Inflammatory macrophage (primary cell): ENCODE results near the gene CIDEC.

Experiments used
- DNase-seq, 2 donors: peaks; one replicate each; pipeline ENCODE4 v3.0.0-alpha.2; 2020 to 2022

The CIDEC gene

GRCh38 chr3:9843715-9844438, 36.2 kb downstream of the CIDEC start, which contains the start of gene RPUSD3:
Gene RPUSD3 (minus strand): TSS chr3:9844008. CDS start chr3:9843990, 18 bp downstream.
- peak; percentile 97 to 99 for DNase-seq

DNA sequence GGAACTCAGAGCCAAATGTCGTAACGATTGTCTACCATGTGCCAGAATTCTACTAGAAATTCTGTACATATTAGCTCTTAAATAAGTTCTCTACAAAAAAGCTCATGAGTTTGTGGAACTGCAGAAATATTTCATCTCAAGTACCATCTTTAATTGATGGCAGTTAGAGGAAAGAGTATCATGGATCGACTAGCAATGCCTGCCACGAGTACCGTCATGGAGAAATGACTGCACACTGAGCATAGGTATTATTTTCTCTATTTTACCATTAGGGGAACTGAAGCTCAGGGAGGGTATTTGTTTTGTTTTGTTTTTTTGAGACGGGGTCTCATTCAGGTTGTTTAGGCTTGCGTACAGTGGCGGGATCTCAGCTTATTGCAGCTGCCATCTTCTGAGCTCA, 39.0 kb downstream of the CIDEC start:
- no peak for DNase-seq

GRCh38 chr3:9838856-9839255, 41.2 kb downstream of the CIDEC start:
- DNase-seq = no peak

DNA sequence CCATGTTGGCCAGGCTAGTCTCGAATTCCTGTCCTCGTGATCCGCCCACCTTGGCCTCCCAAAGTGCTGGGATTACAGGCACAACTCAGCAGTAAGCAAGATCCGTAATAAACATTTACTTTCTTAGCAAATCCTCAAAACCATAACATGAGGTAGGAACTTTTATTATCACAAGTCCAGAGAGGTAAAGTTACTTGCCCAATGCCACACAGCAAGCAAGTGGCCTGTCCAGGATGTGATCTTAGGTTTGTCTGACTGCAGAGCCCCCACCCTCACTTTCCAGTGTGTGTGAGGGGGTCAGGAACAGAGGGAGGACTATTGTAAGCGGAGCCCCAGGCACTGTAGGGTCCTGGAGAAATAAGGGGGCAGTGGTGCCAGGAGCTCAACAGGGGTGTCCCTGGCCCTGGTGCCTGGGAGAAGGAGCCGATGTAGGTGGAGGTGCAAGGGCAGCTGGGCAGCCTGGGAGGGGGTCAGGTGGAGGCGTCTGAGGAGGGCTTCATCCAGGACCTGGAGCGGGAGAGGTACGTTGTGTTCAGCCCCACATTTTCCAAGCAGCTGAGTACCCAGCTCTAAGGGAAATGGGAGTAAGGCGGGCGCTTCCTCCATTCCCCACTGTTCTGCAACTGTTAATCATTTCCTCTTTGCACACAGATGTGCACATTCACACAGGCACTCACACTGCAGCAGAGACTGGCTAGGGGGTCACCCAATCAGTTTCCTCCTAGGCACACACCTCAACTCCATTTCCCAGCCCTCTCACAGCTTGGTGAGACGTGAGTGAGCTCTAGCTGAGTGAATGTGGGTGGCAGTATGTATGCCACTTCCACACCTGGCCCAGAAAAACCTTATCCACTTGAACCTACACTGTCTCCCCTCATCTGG, 42.1 kb downstream of the CIDEC start:
- DNase-seq = peak; percentile 26 to 29

- DNase-seq = no peak
Observed at GRCh38 chr3:9834520-9835380, 45.3 kb downstream of the CIDEC start.

DNA sequence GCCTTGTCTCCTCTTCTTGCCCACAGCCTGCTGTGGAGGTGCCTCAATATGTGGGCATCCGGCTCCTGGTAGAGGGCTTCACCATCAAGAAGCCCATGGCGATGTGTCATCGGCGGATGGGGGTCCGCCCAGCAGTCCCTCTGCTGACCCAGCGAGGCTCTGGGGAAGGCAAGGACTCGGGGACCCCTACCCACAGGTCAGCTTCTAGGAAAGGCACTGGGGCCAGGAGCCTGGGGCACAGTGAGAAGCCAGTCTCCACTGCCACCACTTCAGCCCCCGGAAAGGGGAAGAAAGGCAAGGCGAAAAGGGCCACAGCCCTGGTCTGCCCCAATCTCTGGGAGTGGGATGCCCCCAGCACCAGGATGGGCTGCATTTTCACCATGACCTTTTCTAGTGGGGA, 47.0 kb downstream of the CIDEC start:
- no peak for DNase-seq

DNA sequence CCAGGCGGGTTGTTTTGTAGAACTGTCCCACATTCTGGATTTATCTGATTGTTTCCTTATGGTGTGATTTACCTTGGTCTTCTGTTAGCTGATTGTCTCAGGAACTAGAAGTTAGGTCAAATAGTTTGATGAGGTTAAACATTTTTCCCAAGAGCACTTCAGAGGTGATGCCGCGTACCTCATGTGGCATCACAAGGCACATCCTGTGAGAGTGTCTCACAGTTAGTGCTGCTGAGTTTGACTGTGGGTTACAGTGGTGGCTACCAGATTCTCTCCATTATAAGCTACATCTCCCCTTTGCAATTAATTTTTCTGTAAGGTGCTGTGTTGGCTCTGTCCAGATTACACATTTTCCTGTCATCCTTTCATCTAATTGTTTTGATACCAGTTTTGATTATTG, 48.8 kb downstream of the CIDEC start:
- DNase-seq = no peak

DNA sequence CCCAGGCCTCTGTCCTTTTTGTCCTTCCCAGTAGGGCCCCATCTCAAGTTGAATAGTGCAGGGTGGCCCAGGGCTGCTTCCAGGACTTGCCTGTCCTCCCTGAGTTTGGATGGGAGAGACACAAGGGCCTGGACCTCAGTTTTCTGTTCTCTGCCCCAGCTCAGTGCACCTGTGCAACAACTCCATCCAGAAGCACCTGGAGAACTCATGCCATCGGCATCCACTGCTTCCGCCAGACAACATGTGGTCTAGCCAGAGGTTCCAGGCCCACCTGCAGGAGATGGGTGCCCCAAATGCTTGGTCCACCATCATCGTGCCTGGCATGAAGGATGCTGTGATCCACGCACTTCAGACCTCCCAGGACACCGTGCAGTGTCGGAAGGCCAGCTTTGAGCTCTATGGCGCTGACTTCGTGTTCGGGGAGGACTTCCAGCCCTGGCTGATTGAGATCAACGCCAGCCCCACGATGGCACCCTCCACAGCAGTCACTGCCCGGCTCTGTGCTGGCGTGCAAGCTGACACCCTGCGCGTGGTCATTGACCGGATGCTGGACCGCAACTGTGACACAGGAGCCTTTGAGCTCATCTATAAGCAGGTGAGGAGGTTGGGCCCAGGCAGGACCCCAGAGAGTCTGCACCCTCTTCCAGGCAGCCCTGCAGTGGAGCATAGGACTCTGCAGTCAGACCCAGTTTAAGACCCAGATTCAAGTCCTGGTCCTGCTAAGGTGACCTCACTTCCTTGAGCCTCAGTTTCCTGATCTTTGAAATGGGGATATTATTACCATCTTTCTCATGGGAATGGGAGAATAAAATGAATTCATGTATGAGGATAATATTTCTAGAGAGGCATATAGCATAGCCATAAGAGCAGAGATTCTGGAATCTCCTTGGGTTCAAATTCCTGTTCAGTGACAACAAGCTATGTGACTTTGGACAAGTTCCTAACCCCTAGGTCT, 51.0 kb downstream of the CIDEC start:
- DNase-seq = no peak

DNA sequence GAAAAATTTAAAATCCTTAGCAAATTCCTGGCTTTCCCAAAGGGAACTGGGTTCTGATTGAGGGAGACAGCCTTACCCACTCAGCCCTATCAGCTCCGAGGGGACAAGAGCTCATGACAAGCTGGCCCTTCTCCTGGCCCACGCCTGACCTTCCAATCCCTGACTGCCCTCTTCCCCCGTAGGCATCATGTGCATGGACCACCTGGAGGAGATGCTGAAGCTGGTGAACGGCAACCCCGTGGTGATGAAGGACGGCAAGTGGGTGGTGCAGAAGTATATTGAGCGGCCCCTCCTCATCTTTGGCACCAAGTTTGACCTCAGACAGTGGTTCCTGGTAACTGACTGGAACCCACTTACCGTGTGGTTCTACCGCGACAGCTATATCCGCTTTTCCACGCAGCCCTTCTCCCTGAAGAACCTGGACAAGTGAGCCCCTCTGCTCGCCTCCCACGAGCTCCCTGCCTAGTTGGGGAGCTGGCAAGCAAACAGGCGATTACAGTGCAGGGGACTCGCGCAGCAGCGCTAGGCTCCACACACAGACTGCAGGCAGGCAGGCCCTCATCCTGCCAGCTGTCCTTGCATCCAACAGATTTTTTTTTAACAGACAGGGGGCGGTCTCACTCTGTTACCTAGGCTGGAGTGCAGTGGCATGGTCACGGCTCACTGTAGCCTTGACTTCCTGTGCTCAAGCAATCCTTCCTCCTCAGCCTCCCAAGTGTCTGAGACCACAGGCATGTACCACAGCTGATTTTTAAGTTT, 53.1 kb downstream of the CIDEC start:
- DNase-seq = no peak

DNA sequence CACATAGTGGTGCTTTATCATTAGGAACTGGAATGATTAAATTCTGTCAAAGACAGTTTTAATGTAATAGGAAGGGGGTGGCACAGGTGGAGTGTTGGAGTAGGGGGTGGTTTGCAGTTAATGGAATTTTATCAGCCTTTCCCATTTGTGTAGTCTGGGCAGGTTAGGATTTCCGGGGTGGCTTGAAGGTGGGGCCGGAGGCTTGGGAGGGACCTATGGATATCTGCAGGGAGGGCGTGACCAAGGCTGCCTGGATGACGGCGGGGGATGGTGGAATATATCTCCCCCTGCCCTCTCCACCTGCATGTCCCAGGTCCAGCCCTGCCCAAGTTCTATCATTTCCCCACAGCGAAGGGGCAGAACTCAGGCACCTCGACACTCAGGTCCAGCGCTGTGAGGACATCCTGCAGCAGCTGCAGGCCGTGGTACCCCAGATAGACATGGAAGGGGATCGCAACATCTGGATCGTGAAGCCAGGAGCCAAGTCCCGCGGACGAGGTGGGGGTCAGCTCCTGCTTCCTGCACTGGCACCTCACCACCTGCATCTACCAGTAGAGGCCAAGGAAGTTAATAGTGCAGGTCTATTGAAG, 54.5 kb downstream of the CIDEC start:
- DNase-seq = no peak

DNA sequence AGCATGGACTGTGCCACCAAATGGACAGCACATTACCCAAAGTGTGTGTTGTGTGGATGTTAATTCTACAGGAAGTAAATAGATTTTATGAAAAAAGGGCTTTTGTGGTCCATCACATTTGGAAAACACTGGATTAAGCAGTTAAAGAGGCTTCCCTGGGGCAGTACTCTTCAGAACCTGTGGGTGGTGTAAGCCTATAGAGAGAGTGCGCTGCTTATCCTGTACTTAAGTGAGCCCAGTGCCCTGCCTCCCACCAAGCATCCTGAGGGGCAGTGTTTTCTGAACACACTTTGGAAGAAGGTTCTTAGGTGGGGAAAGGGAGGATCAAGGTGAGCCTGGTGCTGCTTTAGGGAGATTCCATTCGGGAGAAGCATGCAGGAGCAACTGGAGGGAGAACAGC, 59.1 kb downstream of the CIDEC start:
- no peak for DNase-seq

DNA sequence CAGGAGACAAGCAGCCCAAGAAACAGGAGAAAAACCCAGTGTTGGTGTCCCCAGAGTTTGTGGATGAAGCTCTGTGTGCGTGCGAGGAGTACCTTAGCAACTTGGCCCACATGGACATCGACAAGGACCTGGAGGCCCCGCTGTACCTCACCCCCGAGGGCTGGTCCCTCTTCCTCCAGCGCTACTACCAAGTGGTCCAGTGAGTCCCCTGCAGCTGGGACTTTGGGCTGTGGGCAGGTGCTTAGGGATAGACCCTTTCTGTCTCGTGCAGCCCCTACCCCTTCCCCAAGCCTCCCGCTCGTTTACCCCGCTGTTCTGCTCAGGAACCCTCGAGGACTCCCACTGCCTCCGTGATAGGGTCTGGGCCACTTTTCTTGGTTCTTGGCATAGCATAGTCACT, 59.5 kb downstream of the CIDEC start:
- no peak for DNase-seq

- DNase-seq = no peak
Observed at GRCh38 chr3:9818666-9819335, 61.3 kb downstream of the CIDEC start.

- DNase-seq = peak in 1 of 2 donors; percentile 57
Observed at GRCh38 chr3:9817436-9817835, 62.6 kb downstream of the CIDEC start.
